ENCODE data around the gene SLC6A3.

GRCh38 chr5:1413611-1414241 lies 31.5 kb downstream of the SLC6A3 start:
- TF ChIP-seq IRF2 (CRISPR knock-in tag; IDR thresholded peaks at IDR 0.05; ENCODE audit: borderline replicate concordance, low read depth) (no peak), CTCF (IDR thresholded peaks at IDR 0.05) (no peak), MAX (CRISPR knock-in tag; IDR thresholded peaks at IDR 0.05) (no peak), TP53 (CRISPR knock-in tag; IDR thresholded peaks at IDR 0.05) (no peak)
